ENCODE results near the gene FGFRL1. TPM values are rescaled to one million over a fixed set of nuclear protein-coding genes. Genes with fewer than 3 reads are reported as not detected.
A peak's percentile ranks its signal among the peaks of the same experiment; 100 is the strongest.

Gene FGFRL1, protein sequence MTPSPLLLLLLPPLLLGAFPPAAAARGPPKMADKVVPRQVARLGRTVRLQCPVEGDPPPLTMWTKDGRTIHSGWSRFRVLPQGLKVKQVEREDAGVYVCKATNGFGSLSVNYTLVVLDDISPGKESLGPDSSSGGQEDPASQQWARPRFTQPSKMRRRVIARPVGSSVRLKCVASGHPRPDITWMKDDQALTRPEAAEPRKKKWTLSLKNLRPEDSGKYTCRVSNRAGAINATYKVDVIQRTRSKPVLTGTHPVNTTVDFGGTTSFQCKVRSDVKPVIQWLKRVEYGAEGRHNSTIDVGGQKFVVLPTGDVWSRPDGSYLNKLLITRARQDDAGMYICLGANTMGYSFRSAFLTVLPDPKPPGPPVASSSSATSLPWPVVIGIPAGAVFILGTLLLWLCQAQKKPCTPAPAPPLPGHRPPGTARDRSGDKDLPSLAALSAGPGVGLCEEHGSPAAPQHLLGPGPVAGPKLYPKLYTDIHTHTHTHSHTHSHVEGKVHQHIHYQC
- polyA plus RNA-seq (2013, experiment 1 of 2; ENCODE audit: insufficient read length) = 44.9 TPM
- 45.2 TPM for polyA plus RNA-seq (2013, experiment 2 of 2; ENCODE audit: insufficient read length)

DNA sequence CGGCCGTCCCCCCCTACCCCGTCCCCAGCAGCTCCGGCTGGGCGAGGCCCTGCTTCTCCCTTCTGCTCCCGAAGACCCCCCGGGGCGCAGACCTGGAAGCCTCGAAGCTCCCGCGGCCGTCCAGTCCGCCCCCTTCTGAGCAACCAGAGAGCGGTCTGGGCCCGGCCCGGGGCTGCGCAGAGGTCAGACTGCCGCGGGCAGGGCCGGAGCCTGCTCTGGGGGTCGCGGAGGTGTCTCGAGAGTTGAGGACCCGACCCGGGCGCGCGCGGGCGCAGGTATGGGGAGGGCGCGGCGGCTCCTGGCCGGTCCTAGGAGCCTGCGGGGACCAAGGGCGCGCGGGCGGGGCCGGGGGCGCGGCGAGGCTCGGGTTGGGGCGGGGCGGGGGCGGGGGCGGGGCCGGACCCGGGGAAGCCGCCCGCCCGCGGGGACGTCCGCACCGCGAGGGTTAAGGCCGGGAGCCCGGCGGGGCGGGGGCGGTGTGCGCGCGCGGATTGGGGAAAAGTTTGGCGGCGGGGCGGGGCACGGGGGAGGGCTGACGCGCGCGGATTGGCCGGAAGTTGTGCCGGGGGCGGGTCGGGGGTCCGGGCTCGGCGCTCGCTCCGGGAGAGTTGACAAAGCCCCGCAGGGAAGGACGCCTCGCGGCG, at the start of gene FGFRL1:
Gene FGFRL1 (plus strand): TSS at position 605 of the 644 bp plus-strand sequence. CDS start 860 bp downstream, outside the sequence.
- DNase-seq = peak; percentile 91

DNA sequence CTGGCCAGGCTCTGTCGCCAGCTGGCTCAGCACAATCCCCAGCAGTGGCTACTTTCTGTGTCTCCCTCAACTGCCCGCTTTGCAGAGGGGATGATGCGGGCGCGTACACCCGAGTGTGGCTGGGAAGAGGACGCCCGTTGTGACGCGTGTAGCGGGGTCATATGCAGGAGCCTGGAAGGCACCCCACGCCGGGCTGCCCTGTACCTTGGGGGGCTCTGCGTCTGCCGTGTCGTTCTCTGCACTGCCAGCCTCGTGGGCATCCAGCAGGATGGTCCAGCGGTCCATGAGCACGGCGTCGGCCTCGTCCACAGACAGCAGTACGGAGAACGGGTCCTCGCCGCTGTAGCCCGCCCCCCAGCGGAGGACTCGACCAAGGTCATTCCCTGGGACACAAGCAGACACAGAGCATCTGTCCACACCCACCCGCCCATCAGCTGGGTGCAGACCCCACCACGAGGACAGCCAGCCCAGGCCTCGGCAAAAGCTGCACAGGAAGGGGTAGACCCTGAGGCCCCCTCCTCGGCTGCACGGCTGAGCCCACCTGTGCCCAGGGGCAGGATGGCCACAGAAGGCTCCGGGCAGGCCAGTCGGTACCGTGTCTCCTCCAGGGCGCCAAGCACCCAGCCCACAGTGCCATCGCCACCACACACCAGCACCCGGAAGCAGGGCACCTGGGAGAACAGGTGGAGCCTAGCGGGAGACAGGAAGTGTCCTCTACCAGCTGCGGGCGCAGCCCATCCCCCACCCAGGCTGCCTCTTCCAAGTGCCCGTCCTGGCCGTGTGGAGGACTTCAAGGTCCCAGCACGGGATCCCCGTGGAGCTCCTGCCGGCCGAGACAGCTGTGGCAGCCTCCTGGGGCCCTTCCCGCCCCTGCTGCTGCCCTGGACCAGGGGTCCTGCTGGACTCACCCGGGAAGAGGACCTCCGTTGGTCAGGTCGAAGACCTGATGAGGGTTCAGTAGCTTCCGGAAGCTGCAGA, 48.9 kb upstream of the FGFRL1 start:
- DNase-seq = no peak

DNA sequence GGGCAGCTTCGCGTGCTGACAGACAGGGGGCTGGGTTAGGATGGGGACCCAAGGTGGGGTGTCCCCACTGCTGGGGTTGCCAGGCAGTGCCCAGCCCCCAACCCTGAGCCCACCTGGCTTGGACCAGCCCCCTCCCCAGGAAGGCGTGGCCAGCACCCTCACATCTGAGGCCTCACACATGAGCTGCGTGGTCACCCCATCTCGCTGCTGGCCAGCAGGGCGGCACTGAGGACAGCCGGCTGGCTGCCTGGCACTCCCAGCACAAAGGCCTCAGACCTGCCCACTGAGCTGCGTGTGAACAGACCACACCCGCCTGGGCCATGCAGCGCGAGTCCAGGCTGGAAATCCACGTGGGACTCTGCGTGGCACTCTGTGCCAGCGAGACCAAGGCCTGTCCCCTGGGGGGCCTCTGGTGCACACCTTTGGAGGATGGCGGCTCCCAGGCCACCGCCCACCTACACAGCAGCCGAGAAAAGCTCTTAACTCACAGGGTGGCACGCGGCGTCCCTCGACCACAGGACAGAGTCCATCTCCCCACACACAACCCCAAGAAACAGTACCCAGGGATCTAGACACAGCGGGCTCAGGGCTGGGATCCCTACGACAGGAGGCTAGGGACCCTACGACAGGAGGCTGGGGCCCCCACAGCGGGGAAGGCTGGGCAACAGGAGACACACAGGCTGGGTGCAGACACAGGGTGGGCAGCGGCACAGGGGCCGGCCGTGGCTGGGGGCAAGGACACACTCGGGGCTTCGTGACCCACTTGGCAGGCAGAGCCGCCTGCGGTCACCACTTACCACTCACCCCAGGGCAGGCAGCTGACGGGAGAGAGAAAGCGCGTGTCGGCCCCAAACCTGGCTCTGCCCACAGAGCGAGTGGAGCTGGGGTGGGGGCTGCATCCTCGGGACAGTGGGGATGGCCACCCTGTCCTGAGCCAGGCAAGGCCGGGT, 47.9 kb upstream of the FGFRL1 start:
- no peak for DNase-seq

DNA sequence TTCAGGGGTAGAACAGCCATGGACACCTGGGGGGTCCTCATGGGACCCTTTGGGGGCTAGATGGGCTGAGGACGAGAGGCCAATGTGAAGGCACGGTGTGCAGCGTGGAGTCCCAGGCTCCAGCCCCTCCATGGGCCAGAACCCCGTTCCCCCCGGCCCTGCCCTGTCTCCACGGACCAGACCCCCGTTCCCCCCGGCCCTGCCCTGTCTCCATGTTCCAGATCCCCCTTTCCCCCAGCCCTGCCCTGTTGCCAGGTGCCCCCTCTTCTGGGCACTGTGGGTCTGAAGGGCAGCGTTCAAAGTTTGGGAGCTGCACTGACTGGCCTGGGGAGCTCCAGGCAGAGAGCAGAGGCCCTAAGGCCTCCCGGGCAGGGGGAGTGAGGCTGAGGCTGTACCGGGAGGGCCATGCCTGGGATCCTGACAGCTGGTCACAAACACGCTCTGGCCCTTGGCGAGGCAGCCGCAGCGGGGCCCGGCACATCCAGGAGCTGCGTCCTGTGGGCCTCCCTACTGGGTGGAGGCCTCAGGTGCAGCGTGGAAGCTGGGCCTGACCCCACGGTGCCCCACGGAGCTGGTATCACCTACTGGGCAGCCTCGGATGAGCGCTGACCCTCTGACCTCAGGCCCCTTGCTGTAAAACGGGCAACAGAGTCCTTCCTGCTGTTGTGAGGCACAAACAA, 46.9 kb upstream of the FGFRL1 start:
- DNase-seq = no peak

DNA sequence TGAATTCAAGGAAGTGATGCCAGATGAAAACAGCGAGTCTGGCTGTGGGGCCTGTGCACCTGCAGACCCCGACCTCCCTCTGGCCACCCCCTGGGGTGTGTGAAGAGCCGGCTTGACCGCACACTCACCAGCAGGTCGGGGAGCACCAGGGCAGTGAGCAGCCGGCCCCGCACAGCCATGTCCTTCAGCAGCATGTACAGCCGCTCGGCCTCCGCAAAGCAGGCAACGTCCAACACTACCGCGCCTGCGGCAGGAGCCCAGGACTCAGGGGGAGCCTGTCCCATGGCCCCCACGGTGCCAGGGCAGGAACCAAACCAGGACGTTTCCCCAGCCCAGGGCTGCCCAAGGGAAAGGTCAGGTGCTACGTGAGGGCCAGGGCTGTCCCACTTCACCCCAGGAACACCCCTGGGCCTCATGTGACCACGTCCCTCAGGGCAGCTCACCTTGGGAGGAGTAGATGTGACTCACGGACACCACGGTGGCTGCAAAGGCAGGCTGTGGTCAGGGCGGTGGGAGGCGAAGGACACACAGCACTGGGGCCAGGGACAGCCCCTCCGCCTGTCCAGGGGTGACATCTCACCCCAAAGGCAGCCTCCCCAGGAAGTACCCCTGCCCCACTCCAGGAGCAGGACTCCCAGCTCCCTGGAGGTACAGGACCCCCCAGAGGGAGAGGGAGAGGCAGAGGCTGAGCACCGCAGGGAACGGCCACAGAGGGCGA, 46.2 kb upstream of the FGFRL1 start:
- DNase-seq = no peak

DNA sequence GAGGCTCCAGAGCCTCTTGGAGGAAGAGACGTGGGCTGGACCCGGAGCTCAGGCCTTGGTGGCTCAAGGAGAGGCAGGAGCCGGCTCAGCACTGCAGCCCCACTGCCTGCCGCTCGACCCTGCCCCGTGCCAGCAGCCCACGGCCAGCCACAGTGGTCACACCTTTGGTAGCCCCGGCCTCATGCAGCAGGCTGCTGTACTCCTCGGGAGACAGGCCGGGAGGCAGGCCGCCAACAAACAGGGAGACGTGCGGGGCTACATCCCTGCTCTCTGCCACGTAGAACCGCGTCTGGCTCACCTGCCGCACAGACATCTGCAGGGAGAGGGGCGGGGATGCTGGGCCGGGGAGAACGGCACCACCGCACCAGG, 45.7 kb upstream of the FGFRL1 start:
- no peak for DNase-seq

DNA sequence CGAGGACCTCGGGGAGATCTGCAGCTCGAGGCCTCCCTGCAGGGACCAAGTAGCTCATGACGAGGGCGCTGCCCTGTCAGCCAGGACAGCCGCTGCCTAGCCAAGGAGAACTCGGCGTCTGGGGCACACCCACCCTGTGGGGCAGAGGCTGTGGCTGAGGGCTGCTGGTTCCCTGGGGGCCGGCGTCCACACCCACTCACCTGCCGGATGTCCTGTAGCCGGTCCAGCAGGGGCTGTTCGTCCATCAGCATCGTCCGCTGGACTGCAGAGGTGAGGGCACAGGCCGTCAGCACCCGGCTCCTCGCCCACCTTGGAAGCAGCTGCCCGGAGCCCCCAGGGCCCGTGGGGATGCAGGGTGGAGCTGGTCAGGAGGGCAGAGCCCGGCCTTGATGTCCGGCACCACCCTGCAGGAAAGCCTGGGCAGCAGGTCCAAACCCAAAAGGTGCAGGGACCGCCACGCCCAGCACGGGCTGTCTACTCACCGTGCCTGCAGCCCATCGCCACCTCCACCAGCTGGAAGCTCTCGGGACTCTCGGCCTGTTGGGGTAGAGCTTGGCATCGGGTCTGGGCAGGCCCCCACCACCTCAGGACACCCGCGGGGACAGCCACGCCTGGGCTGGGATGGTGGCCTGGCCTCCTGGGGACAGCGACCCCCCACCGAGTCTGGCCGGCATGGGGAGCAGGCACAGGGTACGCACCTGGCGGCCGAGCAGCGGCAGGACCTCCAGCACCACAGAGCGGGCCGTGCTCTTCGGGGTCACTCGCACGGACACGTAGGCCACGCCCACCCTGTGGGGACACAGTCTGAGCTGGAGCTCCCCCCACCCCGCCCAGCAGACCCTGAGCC, 44.9 kb upstream of the FGFRL1 start:
- no peak for DNase-seq

DNA sequence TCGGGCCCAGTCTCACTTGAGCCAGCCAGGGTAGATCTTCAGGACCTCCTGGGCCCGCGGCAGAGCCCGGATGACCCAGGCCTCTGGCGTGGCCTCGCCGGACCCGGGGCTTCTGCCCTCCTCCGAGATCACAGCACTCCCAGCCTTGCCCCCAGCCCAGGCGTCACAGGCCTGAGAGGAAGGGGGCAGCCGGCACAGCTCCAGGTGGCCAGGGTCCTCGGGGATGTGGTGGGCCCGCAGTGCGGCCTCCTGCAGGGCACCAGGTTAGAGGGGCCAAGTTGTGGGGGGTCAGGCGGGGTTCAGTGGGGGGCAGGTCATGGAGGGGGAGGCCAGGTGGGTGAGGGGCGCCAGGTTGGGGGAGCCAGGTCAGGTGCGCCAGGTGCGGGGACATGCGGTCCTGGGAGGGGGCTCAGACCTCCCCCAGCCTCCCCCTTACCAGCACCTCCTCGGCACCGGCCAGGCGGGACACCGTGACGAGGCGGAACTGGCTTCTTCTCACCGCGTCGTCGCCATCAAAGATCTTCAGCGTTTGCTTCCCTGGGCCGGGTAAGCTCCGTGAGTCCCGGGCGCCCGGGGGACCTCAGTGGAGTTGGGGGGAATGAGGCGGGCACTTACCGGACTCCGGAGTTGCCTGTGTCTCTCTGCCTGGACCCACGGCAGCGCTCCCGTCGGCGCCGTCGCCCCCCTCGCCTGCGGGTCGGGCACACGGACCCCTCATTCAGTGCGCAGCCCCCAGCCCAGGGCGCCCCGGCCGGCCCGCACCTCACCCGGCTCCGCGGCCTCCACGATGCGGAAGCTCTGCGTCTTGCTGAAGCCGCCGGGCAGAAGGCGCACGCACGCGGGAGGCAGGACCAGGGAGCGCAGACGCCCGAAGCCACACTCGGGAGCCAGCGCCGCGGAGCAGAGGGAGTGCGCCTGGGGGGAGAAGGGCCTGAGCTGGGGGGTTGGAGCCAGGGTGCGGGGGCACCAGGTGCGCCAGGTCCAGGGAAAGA, 44.0 kb upstream of the FGFRL1 start:
- DNase-seq = no peak

DNA sequence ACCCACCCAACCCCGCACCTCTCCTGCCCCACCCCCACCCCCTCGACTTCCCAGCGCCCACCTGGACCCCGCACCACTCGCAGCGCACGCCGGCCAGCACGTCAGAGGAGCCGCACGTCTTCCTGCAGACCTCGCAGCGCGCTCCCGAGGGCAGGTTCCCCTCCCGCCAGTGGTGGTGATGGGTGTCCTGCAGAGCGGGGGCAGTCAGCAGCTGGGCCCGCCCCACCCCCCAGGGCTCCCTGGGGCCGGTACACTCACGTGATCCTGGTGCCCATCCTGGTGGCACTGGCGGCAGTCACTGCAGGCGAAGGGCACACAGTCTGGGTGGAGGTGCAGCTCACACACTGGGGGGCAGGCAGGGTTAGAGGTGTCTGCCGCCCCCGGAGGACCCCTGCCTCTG, 43.2 kb upstream of the FGFRL1 start:
- no peak for DNase-seq

DNA sequence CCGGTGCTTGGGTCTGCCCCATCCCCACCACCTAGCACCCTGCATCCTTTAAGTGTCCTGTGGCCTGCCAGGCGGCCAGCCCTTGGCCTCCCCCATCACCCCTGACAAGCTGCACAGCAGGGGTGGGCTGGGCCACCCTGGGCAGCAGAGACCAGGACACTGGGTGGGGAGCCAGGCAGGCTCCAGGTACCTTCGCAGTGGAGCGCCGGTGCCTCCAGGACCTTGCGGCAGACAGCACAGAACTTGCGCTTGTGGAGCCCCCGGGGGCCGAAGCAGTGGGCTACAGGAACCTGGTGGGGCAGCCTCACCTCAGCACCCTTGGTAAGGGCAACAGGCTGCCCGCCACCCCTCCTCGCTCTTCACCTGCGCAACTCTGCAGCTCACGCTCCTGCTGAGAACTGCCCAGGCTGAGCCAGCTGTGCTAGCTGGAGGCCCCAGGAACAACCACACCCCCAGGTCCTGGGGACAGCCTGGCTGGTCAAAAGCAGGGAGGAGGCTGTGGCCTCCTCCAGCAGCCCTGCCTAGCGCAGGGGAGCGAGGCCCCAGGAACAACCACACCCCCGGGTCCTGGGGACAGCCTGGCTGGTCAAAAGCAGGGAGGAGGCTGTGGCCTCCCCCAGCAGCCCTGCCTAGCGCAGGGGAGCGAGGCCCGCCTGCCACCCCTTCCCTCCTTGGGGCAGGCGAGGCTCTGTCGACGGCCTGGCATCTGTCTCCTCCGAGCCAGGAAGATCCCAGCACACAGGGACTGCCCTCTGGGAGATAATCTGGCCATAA, 42.6 kb upstream of the FGFRL1 start:
- no peak for DNase-seq

DNA sequence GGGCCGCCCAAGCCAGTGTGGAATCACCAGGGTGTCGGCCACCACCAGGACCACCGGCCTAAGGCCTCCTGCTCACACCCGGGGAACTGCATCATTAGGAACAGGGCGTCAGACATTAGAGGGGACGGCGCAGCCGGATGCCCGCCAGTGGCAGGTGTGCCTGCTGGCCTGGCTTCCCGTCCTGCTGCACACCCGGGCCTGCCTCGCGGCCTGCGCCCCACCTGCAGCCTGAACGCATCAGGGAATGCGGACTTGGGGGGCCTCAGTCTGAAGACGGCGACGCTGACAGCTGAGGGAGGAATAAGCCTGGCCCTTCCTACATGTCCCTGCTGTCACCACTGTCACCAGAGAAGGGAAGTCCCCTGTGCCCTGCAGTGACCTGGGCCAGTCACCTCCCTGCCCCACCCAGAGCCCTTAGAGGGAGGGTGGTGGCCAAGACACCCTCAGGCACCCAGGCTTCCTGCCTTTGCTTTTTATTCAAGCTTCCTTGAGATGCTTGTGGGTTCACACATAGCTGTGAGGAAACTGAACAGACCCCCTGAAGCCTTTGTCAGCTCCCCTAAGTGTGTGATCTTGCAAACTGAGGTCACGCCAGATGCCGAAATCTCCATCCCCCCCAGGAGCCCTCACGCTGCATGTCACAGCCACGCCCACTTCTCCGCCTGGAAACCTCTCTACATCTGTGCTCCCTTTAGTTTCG, 41.2 kb upstream of the FGFRL1 start:
- no peak for DNase-seq

DNA sequence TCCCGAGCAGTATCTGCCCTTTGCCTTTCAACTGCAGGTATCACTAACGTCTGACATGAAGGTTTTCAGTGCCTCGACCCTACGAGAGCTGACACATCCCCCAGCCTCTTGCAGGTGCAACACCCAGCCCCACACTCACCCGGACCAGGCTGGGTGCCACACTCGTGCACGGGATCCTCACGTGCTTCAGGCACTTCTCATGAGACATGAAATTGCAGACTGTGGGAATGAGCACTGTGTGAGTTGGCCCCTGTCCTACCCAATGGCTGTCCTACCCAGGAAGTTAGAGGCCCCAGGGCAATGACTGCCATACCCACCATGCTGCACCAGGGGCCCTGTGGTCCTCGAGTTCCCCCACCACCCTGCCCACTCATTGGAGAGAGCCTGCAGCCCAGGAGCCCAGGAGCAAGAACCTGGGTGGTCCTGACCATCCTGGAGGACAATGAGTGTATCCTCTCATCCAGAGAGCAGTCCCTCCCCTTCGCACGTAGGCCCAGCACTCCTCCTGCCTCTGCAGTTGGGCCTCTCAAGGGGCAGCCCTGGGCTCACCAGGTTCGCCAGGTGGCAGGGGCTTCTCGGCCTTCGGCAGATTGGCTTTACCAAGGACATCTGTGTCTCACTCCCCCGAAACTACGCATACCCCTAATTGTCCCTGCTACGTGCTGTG, 40.4 kb upstream of the FGFRL1 start:
- no peak for DNase-seq

DNA sequence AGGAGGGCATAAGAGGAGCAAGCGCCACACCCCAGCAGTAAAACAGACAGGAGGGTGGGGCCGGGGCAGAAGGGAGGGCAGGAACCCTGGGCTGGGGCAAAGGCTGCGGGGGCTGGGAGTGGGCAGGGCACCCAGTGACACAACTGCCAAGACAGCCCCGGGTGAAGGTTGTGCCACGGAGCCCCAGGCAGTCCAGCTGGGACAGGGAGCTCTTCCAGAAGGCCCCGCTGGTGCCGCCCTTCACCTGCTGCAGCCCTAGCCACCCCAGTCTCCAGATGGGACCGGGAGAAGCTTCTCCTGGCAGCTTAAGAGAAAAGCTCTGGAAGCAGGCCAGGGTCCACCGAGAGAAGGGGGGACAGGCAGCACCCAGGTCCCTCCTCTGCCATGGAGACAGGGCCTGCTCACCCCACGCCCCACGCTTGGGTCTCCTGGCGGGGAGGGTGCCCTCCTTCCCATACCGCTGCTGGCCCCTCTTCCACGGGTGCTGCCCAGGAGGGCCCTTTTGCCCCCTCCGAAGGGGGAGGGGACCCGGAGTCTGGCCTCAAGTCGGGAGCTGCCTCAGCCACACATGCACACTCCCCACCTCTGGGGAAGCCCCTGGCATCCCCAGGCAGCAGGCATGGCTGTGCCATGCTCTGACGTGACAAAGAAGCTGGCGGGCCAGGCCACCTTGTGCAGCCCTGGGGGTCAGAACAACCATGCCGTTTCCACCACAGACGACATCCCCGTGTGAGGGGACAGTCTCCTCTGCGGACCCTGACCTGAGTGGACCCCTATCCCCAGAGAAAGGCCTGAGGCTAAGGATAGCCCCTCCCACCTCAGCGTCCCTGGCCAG, 39.5 kb upstream of the FGFRL1 start:
- no peak for DNase-seq

DNA sequence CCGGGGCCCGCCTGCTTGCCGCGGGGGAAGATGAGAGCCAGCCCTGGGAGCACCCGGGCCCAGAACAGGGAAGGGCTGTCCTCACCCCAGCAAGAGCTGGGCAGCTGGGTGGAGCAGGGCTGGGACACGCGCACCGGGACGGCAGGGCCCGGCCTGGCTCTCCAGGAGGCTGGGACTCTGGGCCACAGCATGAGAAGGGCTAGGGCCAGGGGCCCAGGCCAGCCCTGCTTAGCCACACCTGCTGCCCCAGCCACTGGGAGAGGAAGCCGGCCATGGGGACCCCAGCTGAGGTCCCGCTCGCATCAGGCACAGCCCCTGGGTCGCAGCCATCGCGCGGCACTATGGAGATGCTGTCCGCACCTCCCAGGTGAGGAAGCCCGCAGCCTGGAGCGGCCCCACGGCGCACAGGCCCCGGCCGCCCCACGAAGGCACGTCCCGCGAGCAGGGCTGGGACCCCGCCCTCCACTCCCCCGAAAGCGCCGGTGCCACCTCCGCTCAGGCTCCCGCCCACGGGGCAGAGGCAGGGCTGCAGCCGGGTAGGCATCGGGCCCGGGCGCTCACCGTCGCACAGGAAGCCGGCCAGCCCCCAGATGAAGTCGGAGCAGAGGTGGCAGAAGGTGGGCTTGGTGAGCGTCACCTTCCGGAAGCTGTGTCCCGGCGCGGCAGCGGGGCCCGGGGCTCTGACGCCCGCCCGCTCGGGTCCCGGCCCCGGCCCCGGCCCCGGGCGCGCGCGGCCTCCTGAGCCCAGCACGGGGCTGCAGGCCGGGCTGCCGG, 38.6 kb upstream of the FGFRL1 start:
- no peak for DNase-seq

All from fibroblast of skin of abdomen (primary cell).